Erythroblast (primary cell): ENCODE data around the gene ENO4.

Experiments used
- GATA1 ChIP-seq: IDR thresholded peaks from 2 replicates; pipeline ENCODE4 v1.6.1; 2011; ENCODE audit warnings: low read depth, mild to moderate bottlenecking, control low read depth, low read length, moderate library complexity
- POLR2A ChIP-seq: IDR thresholded peaks from 2 replicates; pipeline ENCODE4 v1.6.1; 2011; ENCODE audit warnings: mild to moderate bottlenecking, low read length

GRCh38 chr10:116864436-116864835, 15.1 kb downstream of the ENO4 start:
- TF ChIP-seq POLR2A (no peak), GATA1 (no peak)
